Measurements from ENCODE around the gene KCNA10. TPM values are rescaled to one million over a fixed set of nuclear protein-coding genes. Genes with fewer than 3 reads are reported as not detected.
A peak's percentile ranks its signal among the peaks of the same experiment; 100 is the strongest.

KCNA10 gene
- total RNA-seq, 1 donor from 2014 or later: not detected

GRCh38 chr1:110476028-110476765, 42.8 kb downstream of the KCNA10 start:
- no peak overlapping the region for H3K4me3 ChIP-seq (ENCODE audit: low read depth, low read length)
- no peak for TF ChIP-seq CTCF (conservative IDR thresholded peaks at IDR 0.05; ENCODE audit: low read depth, low read length)
- DNase-seq (ENCODE audit: low read depth): no peak

- no peak for DNase-seq (ENCODE audit: low read depth)
- no peak for TF ChIP-seq CTCF (conservative IDR thresholded peaks at IDR 0.05; ENCODE audit: low read depth, low read length)
- H3K4me3 ChIP-seq (ENCODE audit: low read depth, low read length): no peak overlapping the region
Measured at GRCh38 chr1:110475362-110476027, 43.5 kb downstream of the KCNA10 start.

GRCh38 chr1:110474444-110474843, 44.5 kb downstream of the KCNA10 start:
- DNase-seq (ENCODE audit: low read depth): no peak
- H3K4me3 ChIP-seq (ENCODE audit: low read depth, low read length): no peak overlapping the region
- no peak for TF ChIP-seq CTCF (conservative IDR thresholded peaks at IDR 0.05; ENCODE audit: low read depth, low read length)

GRCh38 chr1:110472546-110472945, 46.4 kb downstream of the KCNA10 start:
- no peak overlapping the region for H3K4me3 ChIP-seq (ENCODE audit: low read depth, low read length)
- no peak for TF ChIP-seq CTCF (conservative IDR thresholded peaks at IDR 0.05; ENCODE audit: low read depth, low read length)
- no peak for DNase-seq (ENCODE audit: low read depth)

- no peak for DNase-seq (ENCODE audit: low read depth)
- no peak overlapping the region for H3K4me3 ChIP-seq (ENCODE audit: low read depth, low read length)
- TF ChIP-seq CTCF (conservative IDR thresholded peaks at IDR 0.05; ENCODE audit: low read depth, low read length): peak; percentile 31
Measured at GRCh38 chr1:110471131-110471530, 47.8 kb downstream of the KCNA10 start.

Other genes starting within 250 kb of the KCNA10 start
- gene RBM15, start 179.8 kb downstream of the KCNA10 start, total RNA-seq: 19.9 and 24.2 TPM in 2 replicates
- gene SLC16A4, start 128.1 kb downstream of the KCNA10 start, total RNA-seq: 9.2 and 12.4 TPM in 2 replicates
- 181 and 206 TPM in 2 replicates for gene LAMTOR5, start 111.5 kb downstream of the KCNA10 start, total RNA-seq
- gene PROK1, start 68.0 kb downstream of the KCNA10 start, total RNA-seq: not detected in 2 replicates
- gene KCNA2, start 87.2 kb upstream of the KCNA10 start, total RNA-seq: not detected in 2 replicates
- gene KCNA3, start 155.8 kb upstream of the KCNA10 start, total RNA-seq: not detected in 2 replicates

Measured in epithelial cell of proximal tubule (primary cell).